OCI-LY1 (cell line): ENCODE measurements around the gene COP1.

Source experiments
- CTCF ChIP-seq: fragments of 200-600 bp; sonication (generic), shearing (Covaris generic); IDR thresholded peaks from 2 replicates; pipeline ENCODE4 v1.5.1; 2017; ENCODE audit warnings: mild to moderate bottlenecking, antibody characterized with exemption, low read length, moderate library complexity, mixed read lengths
- EZH2 ChIP-seq: fragments of 200-600 bp; sonication (generic), shearing (Covaris generic); IDR thresholded peaks from 2 replicates; pipeline ENCODE4 v1.8.0; 2017; ENCODE audit warnings: borderline replicate concordance, mixed run types, mild to moderate bottlenecking, antibody characterized with exemption, low read length, moderate library complexity, mixed read lengths

- TF ChIP-seq CTCF (no peak), EZH2 (no peak)
These were observed 64.1 kb downstream of the COP1 start for GRCh38 chr1:176142973-176143372.
